Progenitor cell of endocrine pancreas (in vitro differentiated cells): ENCODE data around the gene SLC39A11. TPM values are rescaled to one million over a fixed set of nuclear protein-coding genes. Genes with fewer than 3 reads are reported as not detected.

ENCODE experiments used
- DNase-seq: peaks from one replicate; pipeline ENCODE4 v3.0.0; 2021; ENCODE audit warnings: low spot score; ENCODE audit not compliant: unreplicated experiment
- H3K27ac Mint-ChIP-seq: 2 replicates; pipeline ENCODE4 v1.8.0; 2021; ENCODE audit warnings: mild to moderate bottlenecking, moderate library complexity, mixed read lengths
- H3K27me3 Mint-ChIP-seq: 2 replicates; pipeline ENCODE4 v1.8.0; 2021; ENCODE audit warnings: mixed read lengths
- H3K36me3 Mint-ChIP-seq: 2 replicates; pipeline ENCODE4 v1.8.0; 2022; ENCODE audit warnings: mixed read lengths; ENCODE audit not compliant: insufficient read depth
- H3K4me1 Mint-ChIP-seq: 2 replicates; pipeline ENCODE4 v1.8.0; 2021; ENCODE audit warnings: low read depth, mixed read lengths
- H3K4me3 Mint-ChIP-seq: 2 replicates; pipeline ENCODE4 v1.8.0; 2021; ENCODE audit warnings: low read depth, mild to moderate bottlenecking, moderate library complexity, mixed read lengths
- H3K9me3 Mint-ChIP-seq: 2 replicates; pipeline ENCODE4 v1.8.0; 2021; ENCODE audit warnings: low read depth, mixed read lengths
- CTCF ChIP-seq: fragments of 200-600 bp; sonication (generic); IDR thresholded peaks from one replicate; pipeline ENCODE4 v1.5.0; 2021; ENCODE audit warnings: antibody characterized with exemption, mild to moderate bottlenecking; ENCODE audit not compliant: unreplicated experiment
- total RNA-seq: library from RNA; stranded (reverse); gene quantifications from 2 replicates; pipeline ENCODE4 v1.2.1, GENCODE V29; 2021

The SLC39A11 gene
- total RNA-seq, 1 donor from 2014 or later = 20.5 TPM

- Mint-ChIP-seq H3K36me3 (peaks cover 2% of the 10 kb centered on the region), H3K4me3 (no peak overlapping the region), H3K27ac (no peak overlapping the region), H3K9me3 (peaks cover 4% of the 10 kb centered on the region), H3K27me3 (peaks cover 81% of the 10 kb centered on the region), H3K4me1 (no peaks in the 10 kb centered on the region)
- no peak for TF ChIP-seq CTCF
- DNase-seq = no peak
Measured at GRCh38 chr17:72962106-72962505, 130.4 kb downstream of the SLC39A11 start.

- DNase-seq = no peak
- Mint-ChIP-seq H3K4me3 (no peak overlapping the region), H3K9me3 (no peaks in the 10 kb centered on the region), H3K27ac (no peak overlapping the region), H3K4me1 (no peaks in the 10 kb centered on the region), H3K27me3 (peaks cover 84% of the 10 kb centered on the region), H3K36me3 (no peaks in the 10 kb centered on the region)
- TF ChIP-seq CTCF = no peak
Measured at GRCh38 chr17:72955391-72956140, 136.9 kb downstream of the SLC39A11 start.

GRCh38 chr17:72954579-72954978 lies 137.9 kb downstream of the SLC39A11 start:
- Mint-ChIP-seq H3K27me3 (peaks cover 84% of the 10 kb centered on the region), H3K36me3 (no peaks in the 10 kb centered on the region), H3K27ac (no peak overlapping the region), H3K4me1 (no peaks in the 10 kb centered on the region), H3K9me3 (no peaks in the 10 kb centered on the region), H3K4me3 (no peak overlapping the region)
- no peak for DNase-seq
- TF ChIP-seq CTCF = no peak

GRCh38 chr17:72953621-72954020 lies 138.9 kb downstream of the SLC39A11 start:
- no peak overlapping the region for H3K27ac Mint-ChIP-seq
- H3K4me3 Mint-ChIP-seq = no peak overlapping the region
- H3K27me3 Mint-ChIP-seq = peaks cover 81% of the 10 kb centered on the region
- no peaks in the 10 kb centered on the region for H3K4me1 Mint-ChIP-seq
- H3K36me3 Mint-ChIP-seq = no peaks in the 10 kb centered on the region
- no peak for TF ChIP-seq CTCF
- no peak for DNase-seq
- H3K9me3 Mint-ChIP-seq = no peaks in the 10 kb centered on the region

- no peak for TF ChIP-seq CTCF
- peaks cover 81% of the 10 kb centered on the region for H3K27me3 Mint-ChIP-seq
- no peaks in the 10 kb centered on the region for H3K9me3 Mint-ChIP-seq
- DNase-seq = no peak
- H3K4me3 Mint-ChIP-seq = no peak overlapping the region
- H3K36me3 Mint-ChIP-seq = no peaks in the 10 kb centered on the region
- H3K27ac Mint-ChIP-seq = no peak overlapping the region
- H3K4me1 Mint-ChIP-seq = no peaks in the 10 kb centered on the region
Measured at GRCh38 chr17:72952641-72953315, 139.7 kb downstream of the SLC39A11 start.
